AG08395 (cell line): ENCODE results near the gene DUS1L.

Source experiments
- DNase-seq: peaks from one replicate; pipeline ENCODE4 v3.0.0; 2012; ENCODE audit warnings: mixed read lengths, low spot score

DUS1L gene

DNA sequence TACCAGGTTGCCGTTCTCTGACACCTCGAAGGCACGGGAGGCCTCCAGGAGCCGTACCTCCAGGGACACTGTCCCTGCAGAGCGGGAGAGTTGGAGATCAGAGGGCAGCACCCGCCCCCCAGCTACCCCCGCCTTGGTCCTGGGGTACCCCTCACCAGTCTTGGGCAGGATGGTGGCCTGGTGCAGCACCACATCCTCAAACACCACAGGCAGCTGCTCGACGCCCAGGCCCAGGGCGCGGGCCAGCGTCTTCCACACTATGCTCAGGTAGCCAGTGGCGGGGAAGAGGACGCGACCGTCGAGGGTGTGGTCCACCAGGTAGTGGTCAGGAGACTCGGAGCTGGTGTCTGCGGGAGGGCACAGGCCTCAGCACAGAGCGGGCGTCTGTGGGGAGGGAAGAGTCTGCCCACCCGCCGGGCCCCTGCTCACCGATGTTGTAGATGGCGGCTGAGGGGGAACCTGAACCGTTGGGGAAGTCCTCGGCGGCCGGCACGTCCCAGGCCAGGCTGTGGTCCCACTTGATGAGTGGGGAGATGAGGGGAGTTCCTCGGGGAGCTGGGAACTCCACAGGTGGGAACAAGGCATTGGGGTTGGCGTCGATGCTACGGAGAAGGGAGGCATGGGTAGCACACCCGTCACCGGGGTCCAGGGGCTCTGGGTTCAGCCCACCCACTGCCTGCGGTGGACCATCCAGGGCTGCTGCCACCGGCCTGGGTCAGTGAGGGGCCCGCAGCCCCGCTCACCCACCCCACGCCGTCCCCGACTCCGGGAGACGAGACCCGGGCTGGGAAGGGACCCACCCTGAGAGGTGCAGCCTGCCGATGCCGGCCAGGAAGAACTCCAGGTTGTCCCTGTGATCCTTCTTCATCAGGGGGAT lies 22.6 kb upstream of the DUS1L start:
- no peak for DNase-seq

DNA sequence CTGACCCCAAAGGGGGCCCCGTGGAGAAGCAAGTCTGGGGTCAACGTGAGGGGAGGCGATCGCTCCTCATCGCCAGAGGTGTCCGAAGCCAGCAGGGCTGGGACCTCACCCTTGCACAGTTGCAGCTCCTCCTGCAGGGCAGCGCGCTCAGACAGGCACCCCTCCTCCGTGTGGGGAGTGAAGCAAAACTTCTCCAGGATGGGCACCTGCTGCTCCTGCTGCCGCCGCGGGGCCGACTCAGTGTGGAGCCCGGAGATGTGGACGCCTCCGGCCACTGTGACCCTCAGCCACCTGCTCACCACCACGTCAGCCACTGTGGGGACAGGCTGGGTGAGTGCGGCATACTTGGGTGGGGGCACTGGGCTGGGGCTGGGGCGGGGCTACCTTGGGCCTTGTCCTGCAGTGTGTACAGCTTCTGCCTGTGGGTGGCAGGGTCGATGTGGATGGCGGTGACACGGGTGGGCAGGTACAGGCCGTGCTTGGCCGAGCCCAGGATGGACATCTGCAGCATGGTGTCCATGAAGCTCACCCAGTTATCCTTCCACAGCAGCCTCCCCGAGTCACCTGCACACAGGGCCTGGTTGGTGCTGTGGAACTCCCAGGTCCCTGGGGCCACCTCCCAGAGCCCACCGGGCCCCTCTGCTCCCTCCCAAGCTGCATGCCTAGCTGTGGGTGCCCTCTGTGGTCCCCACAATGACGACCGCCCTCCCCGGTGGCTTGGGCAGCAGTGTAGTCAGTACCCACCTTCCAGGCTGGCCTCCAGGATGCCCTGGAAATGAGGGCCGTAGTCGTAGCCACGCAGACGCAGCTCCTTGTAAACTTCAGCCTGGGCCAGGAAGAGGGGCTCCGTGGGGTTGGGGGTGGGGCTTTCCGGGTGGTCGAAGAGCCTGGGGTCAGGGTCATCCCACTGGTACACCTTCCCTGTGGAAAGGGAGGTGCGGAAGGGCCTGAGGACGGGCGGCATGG lies 21.6 kb upstream of the DUS1L start:
- no peak for DNase-seq

DNA sequence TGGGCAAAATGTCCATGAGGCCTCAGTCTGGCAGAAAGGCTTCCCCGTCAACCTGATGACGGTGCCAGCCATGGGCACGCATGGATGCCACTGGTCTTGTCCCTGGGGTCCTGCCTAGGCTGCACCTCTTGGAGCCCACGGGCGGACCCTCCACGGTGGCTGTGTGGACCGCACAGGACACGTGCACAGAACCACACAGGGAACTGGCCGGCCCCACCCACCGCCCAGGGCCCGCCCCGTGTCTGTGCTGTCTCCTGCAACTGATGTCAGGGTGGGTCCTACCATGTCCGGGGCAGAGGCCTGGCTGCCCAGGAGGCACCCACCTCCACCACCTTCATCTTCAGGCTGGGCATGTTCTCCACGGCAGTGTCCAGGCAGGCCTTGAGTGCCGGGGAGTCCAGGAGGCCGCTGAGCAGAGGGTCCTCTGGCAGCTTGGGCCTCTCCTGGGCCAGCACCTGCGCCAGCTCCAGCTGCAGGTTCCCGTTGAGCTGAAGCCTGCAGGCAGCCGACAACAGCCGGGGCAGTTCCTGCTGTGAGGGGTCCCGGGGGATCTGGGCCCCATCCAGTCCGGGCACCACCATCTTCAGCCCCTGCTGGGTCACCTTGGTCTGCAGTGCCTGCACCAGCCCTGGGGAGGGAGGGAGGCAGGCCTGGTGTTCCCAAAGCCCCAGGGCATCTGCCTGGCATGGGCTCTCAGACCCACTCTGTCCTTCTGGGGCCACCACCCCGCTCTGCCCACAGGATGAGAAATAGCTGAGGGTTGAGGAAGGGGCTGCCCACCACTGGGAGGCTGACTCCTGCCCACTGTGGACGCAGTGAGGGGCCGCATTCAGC lies 20.5 kb upstream of the DUS1L start:
- no peak for DNase-seq

DNA sequence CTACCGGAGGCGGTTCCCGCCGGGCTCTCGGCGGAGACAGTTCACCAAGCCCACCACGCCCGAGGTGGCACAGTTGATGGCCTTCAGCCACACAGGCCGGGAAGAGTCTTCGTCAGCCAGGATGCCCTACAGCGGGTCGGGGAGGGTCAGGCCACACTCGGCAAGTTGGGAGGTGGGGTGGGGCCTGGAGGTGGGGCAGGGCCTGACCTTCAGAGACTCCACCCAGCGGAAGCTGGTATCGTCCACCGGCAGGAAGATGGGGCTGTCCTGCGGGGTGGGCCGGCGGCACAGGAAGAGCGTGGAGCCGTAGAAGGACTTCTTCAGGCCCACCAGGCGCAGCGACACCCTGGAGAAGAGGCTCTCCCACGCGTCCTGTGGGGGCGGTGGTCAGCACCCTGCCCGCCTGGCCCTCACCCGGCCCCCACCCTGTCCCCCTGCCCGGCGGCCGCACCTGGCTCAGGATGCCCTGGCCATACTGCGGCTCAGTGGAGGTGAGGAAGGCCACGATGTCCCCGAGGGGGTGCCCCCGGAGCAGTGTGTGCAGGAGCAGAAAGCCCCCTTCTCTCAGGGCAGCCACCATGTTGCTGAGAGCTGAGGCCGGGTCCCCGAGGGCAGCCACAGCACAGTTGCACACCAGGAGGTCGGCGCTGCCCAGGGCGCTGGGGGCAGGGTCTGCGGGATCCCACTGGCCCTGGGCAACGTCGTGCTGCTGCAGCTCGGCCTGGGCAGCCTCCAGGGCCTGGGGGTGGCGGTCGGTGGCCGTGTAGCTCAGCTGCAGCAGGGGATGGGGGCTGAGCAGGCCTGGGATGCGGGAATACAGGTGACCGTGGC lies 19.6 kb upstream of the DUS1L start:
- DNase-seq: no peak

DNA sequence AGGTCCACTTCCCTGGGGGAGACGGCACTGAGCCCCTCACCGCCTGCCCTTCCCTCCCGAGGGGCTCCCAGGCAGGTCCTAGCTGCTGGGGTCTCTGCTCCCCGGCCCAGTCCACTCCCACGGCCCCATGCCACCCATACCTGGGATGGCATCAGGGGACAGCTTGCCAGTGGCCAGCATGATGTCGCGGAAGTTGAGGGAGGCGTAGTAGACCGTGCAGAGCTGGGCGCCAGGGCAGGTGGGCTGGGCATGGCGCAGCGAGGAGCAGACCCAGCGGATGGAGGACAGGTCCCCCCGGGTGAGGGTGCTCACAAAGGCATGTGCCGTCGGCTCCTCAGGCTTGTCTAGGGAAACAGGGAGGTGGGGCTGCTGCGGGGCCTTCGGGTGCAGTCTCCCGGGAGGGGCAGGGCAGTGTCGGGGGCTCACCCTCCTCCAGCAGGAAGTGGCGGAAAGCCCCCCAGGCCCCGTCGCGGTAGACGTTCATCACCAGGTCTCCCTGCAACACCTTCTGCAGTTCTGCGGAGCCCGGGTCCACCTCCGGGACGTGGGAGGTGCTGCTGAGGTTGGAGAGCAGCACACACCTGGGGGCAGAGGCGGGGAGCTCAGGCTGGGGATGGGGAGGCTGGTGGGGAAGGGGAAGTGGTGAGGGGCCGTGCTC lies 18.9 kb upstream of the DUS1L start:
- DNase-seq: no peak

DNA sequence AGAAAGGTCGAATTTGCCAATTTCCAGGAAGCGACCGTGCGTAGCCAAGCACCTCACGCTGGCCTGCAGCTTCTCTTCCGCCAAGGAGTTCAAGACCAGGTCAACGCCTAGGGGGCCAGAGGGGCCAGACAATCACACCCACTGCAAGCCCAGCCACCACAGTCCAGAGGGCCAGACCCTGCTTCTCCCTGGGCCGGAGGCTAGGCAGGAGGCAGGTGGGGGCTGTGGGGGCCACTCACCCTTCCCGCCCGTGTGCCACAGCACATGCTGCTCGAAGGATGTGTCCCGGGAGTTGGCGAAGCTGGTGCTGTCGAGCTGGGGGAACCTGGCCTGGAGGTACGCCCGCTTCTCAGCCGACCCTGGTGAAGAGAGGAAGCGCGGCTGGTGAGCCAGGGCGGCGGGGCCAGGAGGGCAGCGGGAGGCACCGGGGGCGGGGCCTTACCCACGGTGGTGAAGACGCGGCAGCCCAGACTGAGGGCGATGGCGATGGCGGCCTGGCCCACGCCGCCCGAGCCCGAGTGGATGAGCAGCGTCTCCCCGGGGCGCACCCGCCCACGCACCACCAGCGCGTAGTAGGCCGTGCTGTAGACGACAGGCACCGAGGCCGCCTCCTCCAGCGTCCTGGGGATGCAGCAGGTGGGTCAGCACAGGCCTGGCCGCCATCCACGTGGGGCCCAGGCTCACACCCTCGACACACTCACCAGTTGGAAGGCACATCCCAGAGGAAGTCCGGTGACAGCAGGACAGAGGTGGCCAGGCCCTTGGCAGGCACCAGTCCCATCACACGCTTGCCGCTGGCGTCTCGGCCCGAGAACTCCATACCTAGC lies 18.1 kb upstream of the DUS1L start:
- no peak for DNase-seq

DNA sequence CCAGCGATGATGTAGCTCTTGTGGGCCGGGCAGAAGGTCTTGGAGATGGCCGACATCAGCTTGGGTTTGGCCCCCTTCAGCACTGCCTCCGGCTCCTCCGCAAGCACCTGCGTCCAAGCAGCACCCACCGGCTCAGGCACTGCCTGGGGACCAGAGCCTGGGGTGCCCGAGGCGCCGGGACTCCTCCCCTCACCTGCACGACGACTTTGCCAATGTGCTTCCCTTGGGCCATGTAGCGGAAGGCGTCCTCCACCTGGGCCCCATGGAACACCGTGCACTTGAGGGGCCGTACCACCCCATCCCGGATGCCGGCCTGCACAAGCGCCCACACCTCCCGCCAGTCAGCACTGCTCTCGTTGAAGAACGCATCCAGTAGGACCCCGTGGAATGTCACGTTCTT lies 17.4 kb upstream of the DUS1L start:
- no peak for DNase-seq

DNA sequence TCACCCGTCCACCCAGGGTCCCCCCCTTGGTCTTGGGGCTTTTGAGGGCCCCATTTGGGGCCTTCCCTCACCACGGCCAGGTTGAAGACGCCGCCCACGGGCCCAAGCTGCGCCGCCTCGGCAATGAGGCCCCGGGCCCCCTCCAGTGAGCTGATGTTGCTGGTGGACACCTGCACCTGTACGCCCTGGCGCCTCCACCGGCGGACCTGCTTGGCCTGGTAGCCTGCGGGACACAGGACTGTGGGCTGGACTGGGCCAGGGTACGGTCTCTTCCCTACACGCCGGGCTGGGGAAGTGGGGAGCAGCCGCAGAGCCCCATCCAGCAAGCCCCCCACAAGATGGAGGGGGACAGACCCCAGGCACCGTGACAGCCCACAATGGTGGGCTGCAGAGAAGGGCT lies 16.9 kb upstream of the DUS1L start:
- no peak for DNase-seq

DNA sequence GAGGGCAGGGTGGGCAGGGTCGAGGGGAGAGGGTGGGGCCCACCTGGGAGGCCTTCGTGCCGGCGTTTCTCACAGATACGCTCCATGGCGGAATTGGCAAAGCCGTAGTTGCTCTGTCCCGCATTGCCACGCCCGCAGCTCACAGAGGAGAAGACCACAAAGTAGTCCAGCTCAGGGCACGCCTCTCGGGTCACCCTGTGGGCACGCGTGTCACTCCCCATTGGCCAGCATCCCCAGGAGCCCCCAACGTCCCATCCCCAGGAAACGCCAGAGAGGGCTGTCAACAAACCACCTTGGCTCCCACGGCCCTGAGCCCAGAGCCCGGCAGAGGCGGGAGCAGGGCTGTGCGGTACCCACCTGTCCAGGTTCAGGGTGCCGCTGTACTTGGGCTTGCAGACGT lies 16.4 kb upstream of the DUS1L start:
- DNase-seq: no peak

DNA sequence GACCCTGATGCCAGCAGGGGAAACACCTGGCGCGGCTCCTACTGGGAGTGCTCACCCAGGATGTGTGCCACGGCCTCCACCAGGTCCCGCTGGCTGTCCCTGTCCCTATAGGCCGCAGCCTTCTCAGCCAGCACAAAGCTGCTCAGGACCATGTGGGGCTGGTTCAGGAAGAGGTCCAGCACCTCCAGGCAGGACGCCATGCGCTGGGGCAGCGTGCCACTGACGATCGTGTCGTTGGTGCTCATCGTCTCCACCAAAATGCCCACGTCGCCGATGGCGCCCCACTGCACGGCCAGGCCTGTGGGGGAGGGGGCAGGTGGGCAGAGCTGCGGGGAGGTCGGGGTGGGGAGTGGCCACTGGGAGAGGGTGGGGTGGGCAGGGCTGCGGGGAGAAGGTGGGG lies 15.9 kb upstream of the DUS1L start:
- no peak for DNase-seq

DNA sequence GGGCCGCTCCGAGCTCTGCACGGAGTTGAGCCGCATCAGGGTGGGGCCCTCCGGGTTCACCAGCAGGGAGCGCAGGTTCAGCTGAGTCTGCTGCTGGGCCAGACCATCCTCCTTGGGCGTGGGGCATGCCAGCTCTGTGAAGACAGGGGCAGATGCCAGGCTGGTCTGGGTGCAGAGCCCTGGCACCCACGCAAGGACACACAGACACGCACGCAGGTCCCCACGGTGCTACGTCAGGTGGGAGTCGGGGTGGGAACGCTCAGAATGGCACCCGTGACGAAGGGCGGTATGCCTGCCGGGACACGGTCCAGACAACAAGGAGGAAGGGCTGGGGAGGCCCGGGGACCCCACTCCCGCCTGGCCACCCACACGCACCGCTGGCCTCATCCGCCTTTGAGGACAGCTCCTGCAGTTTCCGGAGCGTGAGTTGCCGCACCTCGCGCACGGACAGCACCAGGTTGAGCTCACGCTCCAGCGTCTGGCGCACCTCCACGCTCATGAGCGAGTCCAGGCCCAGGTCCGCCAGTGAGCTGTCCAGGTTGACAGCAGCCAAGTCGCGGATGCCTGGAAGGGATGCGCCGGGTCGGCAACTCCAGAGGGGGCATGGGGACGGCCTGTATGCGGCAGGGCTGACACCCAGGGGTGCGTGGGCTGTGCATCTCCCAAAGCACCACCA lies 15.3 kb upstream of the DUS1L start:
- no peak for DNase-seq

DNA sequence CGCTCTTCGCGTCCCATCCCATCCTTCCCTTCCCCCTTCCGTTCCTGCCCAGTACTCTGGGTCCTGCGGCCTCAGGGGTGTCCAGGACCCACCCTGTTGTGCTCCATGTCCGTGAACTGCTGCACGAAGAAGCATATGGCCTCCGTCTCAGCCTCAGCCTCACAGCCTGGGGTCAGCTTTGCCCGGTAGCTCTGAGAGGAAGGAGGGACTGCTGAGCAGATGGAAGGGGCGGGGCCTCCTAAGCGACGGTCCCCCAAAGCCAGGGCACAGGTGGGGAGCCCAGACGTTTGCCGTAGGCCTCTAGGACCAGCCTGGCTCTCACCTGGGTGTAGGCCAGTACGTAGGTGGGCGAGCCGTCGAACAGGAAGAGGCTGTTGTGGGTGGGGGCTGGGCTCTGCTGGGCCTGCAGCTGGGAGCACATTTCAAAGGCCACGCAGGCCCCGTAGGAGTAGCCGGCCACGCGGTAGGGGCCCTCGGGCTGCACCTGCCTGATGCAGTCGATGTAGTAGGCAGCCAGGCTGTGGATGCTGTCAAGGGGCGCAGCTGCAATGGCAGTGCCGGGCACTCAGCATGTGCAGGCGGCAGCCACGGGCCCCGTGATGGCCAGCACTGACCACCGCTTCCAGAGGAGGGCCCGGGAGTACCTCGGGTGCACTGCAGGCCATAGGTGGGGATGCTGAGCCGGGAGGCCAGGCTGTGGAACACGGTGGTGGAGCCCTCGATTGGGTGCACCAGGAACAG lies 14.6 kb upstream of the DUS1L start:
- no peak for DNase-seq

DNA sequence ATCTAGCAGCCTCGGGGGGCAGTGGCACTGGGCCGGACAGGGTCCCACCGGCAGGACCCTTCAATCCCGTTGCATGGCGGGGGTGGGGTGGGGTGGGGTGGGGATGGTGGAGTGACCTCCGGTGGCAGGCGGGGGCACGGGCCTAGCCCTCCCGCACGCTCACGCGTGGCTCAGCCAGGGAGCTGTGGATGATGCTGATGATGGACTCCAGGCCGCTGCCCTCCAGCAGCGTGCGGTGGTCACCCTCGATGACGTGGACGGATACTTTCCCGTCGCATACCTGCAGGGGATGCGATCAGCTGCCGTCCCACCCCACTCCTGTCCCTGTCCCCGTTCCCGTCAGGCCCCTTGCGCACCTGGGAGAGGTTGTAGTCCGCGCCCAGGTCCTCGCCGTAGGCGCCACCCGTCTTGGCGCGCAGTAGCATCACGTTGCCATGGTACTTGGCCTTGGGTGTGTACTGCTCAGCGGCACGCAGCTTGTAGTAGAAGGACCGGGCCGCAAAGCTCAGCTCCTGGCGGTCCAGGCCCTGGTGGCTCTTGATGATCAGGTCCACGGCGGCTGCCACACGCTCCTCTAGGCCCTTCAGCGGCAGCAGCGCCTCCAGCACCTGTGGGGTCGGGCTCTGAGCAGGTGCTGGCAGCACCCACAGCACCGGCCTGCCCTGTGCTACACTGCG lies 13.5 kb upstream of the DUS1L start:
- DNase-seq: no peak

DNA sequence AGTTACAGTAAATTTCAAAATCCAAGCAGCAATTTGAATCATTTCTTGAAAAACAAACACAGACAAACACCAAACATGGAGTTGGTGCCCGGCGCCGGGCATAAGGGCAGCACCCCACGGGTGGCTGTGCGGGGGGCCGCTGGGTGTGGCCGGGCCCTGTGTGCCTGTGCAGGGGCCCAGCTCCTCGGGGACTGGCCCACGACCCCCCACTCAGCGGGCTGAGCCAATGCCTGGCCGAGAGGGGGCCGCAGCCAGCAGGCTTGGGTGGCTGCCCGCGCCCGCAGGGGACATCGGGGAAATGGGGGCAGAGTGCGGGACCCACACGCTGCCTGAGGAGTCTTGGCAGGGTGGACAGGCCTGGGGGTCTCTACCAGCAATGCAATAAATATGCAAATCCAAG lies 12.8 kb upstream of the DUS1L start:
- DNase-seq: no peak

DNA sequence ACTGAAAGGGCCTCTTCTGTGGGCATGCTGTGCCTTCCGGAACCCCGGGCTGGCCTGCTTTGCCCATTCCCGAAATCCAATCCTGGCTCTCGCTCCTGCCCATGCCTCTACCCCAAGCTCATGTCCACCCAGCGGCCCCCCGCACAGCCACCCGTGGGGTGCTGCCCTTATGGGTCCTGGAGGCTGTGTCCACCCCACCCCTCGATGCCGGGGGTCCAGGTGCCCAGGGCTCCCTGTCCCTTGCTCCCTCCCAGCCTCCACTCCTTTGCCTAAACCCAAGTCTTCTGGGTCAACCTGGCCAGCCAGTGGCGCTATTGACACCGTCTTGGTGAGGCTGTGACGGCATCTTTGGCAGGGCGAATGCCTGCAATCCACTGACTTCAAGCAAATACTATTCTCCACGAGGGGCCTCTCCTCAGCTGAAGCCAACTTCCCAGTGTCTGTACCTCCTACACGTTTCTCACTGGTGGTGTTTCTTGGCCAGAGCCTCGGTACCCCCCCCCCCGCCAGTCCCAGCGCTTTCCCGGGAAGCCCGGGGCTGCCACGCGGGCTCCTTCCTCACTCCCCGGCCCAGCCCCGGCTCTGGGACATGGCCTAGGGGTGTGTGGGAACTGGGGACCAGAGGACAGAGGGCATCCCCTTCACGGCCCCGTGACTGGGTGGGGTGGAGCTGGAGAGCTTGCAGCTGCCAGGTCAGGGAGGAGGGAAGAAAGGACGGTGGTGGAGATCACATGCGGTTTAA lies 12.2 kb upstream of the DUS1L start:
- DNase-seq: no peak

DNA sequence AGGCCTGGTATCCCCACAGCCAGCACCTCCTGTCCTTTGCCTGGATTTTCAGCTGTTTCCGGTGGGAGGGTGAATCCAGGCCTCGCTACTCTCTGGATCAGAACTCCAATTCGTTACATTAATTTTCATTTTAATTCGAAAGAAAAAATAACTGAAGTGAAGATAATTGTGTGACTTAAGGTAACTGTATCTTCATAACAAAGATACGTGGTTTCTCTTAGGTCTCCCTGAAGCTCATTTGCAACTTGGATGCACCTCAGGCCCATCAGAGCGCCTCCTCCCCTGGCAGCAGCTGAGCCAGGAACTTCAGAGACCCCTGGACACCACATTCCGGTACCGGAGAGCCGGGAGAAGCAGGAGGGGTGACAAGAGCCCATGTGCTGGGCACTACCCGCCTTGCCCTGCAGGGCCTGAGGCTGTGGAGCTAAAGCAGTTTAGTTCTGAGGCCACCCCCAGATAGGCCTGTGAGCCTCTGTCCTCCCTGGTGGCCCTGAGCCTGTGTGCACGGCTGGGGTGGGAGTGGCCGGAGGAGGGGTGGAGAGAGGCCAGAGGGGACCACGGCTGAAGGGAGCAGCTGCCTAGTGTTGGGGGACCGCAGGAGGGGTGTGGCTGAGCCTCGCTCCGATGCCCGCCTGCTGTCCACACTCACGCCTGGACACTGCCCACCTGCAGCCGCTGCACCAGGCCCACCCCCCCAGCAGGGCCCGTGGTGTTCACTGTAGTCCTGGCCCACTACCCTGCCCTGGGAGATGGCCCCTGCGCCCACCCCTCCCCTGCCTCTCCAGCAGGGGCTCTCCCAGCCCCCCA lies 11.4 kb upstream of the DUS1L start:
- DNase-seq: no peak
